SIG-M5 treated with dmso at 0.1 percent for 504 hours (cell line): ENCODE measurements around the gene STYXL2.

Source experiments
- DNase-seq: peaks from one replicate; lab custom pipeline; 2025; ENCODE audit not compliant: unreplicated experiment; lab: John Stamatoyannopoulos, UW

STYXL2 gene

GRCh38 chr1:167077128-167077867, 16.6 kb upstream of the STYXL2 start:
- DNase-seq, result no peak

- no peak for DNase-seq
Measured at GRCh38 chr1:167077868-167078210, 16.0 kb upstream of the STYXL2 start.

- DNase-seq, result no peak
Measured at GRCh38 chr1:167081594-167082156, 12.2 kb upstream of the STYXL2 start.

- peak; percentile 44 for DNase-seq
Measured at GRCh38 chr1:167082511-167083027, 11.3 kb upstream of the STYXL2 start.

GRCh38 chr1:167083066-167083665, 10.7 kb upstream of the STYXL2 start:
- DNase-seq, result no peak

- no peak for DNase-seq
Measured at GRCh38 chr1:167083871-167084270, 10.0 kb upstream of the STYXL2 start.

GRCh38 chr1:167084757-167085156, 9.1 kb upstream of the STYXL2 start:
- DNase-seq, result no peak

- DNase-seq, result no peak
Measured at GRCh38 chr1:167086033-167086432, 7.8 kb upstream of the STYXL2 start.

GRCh38 chr1:167086768-167087167, 7.1 kb upstream of the STYXL2 start:
- DNase-seq, result no peak

- no peak for DNase-seq
Measured at GRCh38 chr1:167088746-167089417, 5.0 kb upstream of the STYXL2 start.

GRCh38 chr1:167089939-167090313, 3.9 kb upstream of the STYXL2 start:
- no peak for DNase-seq

GRCh38 chr1:167090314-167090942, 3.4 kb upstream of the STYXL2 start, which contains the start of gene GPA33:
GPA33 (minus strand) TSS chr1:167090377; CDS start chr1:167090287, 90 bp downstream.
- peak; percentile 89 for DNase-seq

GRCh38 chr1:167092653-167093052, 1.2 kb upstream of the STYXL2 start:
- no peak for DNase-seq

- no peak for DNase-seq
Measured at GRCh38 chr1:167094690-167095089, 815 bp downstream of the STYXL2 start.

- no peak for DNase-seq
Measured at GRCh38 chr1:167095368-167095767, 1.5 kb downstream of the STYXL2 start.

- DNase-seq, result no peak
Measured at GRCh38 chr1:167099851-167100250, 6.0 kb downstream of the STYXL2 start.

GRCh38 chr1:167100730-167101129, 6.9 kb downstream of the STYXL2 start:
- no peak for DNase-seq

GRCh38 chr1:167101754-167102153, 7.9 kb downstream of the STYXL2 start:
- DNase-seq, result no peak

GRCh38 chr1:167102906-167103573, 9.2 kb downstream of the STYXL2 start:
- DNase-seq, result no peak

- DNase-seq, result no peak
Measured at GRCh38 chr1:167104256-167104633, 10.4 kb downstream of the STYXL2 start.
